Keratinocyte (primary cell): Measurements from ENCODE around the gene ALG12. TPM values are rescaled to one million over a fixed set of nuclear protein-coding genes. Genes with fewer than 3 reads are reported as not detected.

ENCODE experiments used
- DNase-seq: peaks from one replicate; pipeline ENCODE4 v3.0.0-alpha.2; 2011; ENCODE audit warnings: low read depth, missing footprints, low spot score
- FAIRE-seq: peaks from 2 replicates; lab custom pipeline; 2011; peaks lifted over from hg19 to GRCh38; lab: Jason Lieb, UNC
- H2AFZ ChIP-seq: 2 replicates; pipeline ENCODE4 v1.6.0; 2012; ENCODE audit warnings: low read length, control low read depth, inconsistent platforms; ENCODE audit not compliant: control insufficient read depth
- H3K27ac ChIP-seq: 2 replicates; pipeline ENCODE4 v1.5.1; 2011; ENCODE audit warnings: low read length; ENCODE audit not compliant: control insufficient read depth, insufficient read depth
- H3K27me3 ChIP-seq: 3 replicates; pipeline ENCODE4 v1.6.0; 2011; ENCODE audit warnings: low read length; ENCODE audit not compliant: control insufficient read depth, insufficient read depth; ENCODE audit errors: extremely low read depth
- H3K36me3 ChIP-seq, 2 experiments: 2 replicates in 1 of 2; 3 replicates in 1 of 2; pipeline ENCODE4 v1.5.1; 2011; ENCODE audit warnings: low read length in 2 of 2, mild to moderate bottlenecking in 1 of 2; ENCODE audit not compliant: control insufficient read depth in 2 of 2, insufficient read depth in 2 of 2; ENCODE audit errors: extremely low read depth in 1 of 2
- H3K4me1 ChIP-seq: 3 replicates; pipeline ENCODE4 v1.5.1; 2011; ENCODE audit warnings: low read length; ENCODE audit not compliant: control insufficient read depth, insufficient read depth; ENCODE audit errors: extremely low read depth
- H3K4me2 ChIP-seq: 3 replicates; pipeline ENCODE4 v1.6.0; 2011; ENCODE audit warnings: low read depth, low read length; ENCODE audit not compliant: control insufficient read depth, insufficient read depth; ENCODE audit errors: extremely low read depth
- H3K4me3 ChIP-seq, 3 experiments: fragments of 200-600 bp in 1 of 3; sonication (generic) in 1 of 3; 2 replicates in 2 of 3; 3 replicates in 1 of 3; pipeline ENCODE4 v1.5.1; 2011 to 2016; ENCODE audit warnings: low read length in 3 of 3, mild to moderate bottlenecking in 3 of 3, control low read depth in 2 of 3, inconsistent platforms in 1 of 3, low read depth in 1 of 3, mixed read lengths in 1 of 3, mixed run types in 1 of 3, moderate library complexity in 1 of 3; ENCODE audit not compliant: control insufficient read depth in 2 of 3, insufficient read depth in 2 of 3; ENCODE audit errors: extremely low read depth in 1 of 3
- H3K79me2 ChIP-seq: 2 replicates; pipeline ENCODE4 v1.6.0; 2012; ENCODE audit warnings: low read length; ENCODE audit not compliant: control insufficient read depth, insufficient read depth
- H3K9ac ChIP-seq: 3 replicates; pipeline ENCODE4 v1.6.0; 2011; ENCODE audit warnings: low read length; ENCODE audit not compliant: control insufficient read depth, insufficient read depth; ENCODE audit errors: extremely low read depth
- H3K9me1 ChIP-seq: 3 replicates; pipeline ENCODE4 v1.6.0; 2011; ENCODE audit warnings: low read length; ENCODE audit not compliant: control insufficient read depth, insufficient read depth; ENCODE audit errors: extremely low read depth
- H3K9me3 ChIP-seq: 2 replicates; pipeline ENCODE4 v1.5.1; 2012; ENCODE audit warnings: low read depth, low read length; ENCODE audit not compliant: control insufficient read depth
- H4K20me1 ChIP-seq: 3 replicates; pipeline ENCODE4 v1.6.0; 2011; ENCODE audit warnings: low read length; ENCODE audit not compliant: control insufficient read depth, insufficient read depth; ENCODE audit errors: extremely low read depth
- CTCF ChIP-seq, 3 experiments: IDR thresholded peaks in 1 of 3; conservative IDR thresholded peaks in 1 of 3; optimal IDR thresholded peaks in 1 of 3; 2 replicates in 2 of 3; 3 replicates in 1 of 3; pipeline versions ENCODE3 to v1.5.1; 2011; ENCODE audit warnings: low read length in 3 of 3, mild to moderate bottlenecking in 3 of 3, moderate library complexity in 2 of 3, control low read depth in 1 of 3, inconsistent platforms in 1 of 3; ENCODE audit not compliant: insufficient read depth in 2 of 3; ENCODE audit errors: extremely low read depth in 1 of 3
- EZH2 ChIP-seq: IDR thresholded peaks from one replicate; pipeline ENCODE4 v1.6.1; 2012; ENCODE audit warnings: inconsistent platforms, mild to moderate bottlenecking, low read length, moderate library complexity
- dilution Hi-C: fragments of 300-500 bp; cut with MboI; formaldehyde crosslinking; loops from one replicate; pipeline ENCODE4 v1.7.0; 2020; ENCODE audit warnings: low sequenced_read_pairs; ENCODE audit not compliant: extremely low pct_ligation_motif_present
- polyA plus RNA-seq, 5 experiments: library from polyadenylated mRNA; depleted of rRNA in 3 of 5; stranded (reverse) in 3 of 5; stranded (forward) in 1 of 5; unstranded in 1 of 5; fragments of >200 nt; gene quantifications; 1 replicate in 1 of 5; 2 replicates in 3 of 5; 3 replicates in 1 of 5; pipeline versions ENCODE4 v1.2.1 to v1.2.3, GENCODE V29; 2011 to 2012; ENCODE audit warnings: missing spikeins in 2 of 5, low read depth in 1 of 5, low replicate concordance in 1 of 5

The ALG12 gene
- polyA plus RNA-seq, 1 donor (not counting 4 experiments of a cell fraction or from before 2014, with no cell fraction given): 6.3 TPM

- Histone ChIP-seq H3K4me1 (peaks cover 10% of the 10 kb centered on the region), H3K36me3 (peaks cover 8 to 26% of the 10 kb centered on the region in 2 experiments), H3K27me3 (no peaks in the 10 kb centered on the region), H3K9me3 (no peaks in the 10 kb centered on the region), H3K79me2 (peaks cover 12% of the 10 kb centered on the region), H3K9ac (no peak overlapping the region), H3K4me3 (peak overlapping the region; percentile 78 to 87 (median 83)), H4K20me1 (no peaks in the 10 kb centered on the region), H3K27ac (no peak overlapping the region), H3K9me1 (no peaks in the 10 kb centered on the region), H3K4me2 (peak overlapping the region; percentile 83), H2AFZ (no peak overlapping the region)
- FAIRE-seq (no peak), DNase-seq (no peak)
- TF ChIP-seq EZH2 (no peak), CTCF (optimal IDR thresholded peaks at IDR 0.05 in 1 of 3, IDR thresholded peaks at IDR 0.05 in 1 of 3, conservative IDR thresholded peaks at IDR 0.05 in 1 of 3; ENCODE audit: extremely low read depth in 1 of 3, insufficient read depth in 2 of 3, low read length in 3 of 3) (no peak)
- dilution Hi-C loops: no loop called here
Measured at GRCh38 chr22:49916831-49917230, 1.4 kb downstream of the ALG12 start.

GRCh38 chr22:49915610-49916009 is 2.6 kb downstream of the ALG12 start:
- H3K9me3 ChIP-seq: no peaks in the 10 kb centered on the region
- peaks cover 6 to 17% of the 10 kb centered on the region in 2 experiments for H3K36me3 ChIP-seq
- H2AFZ ChIP-seq: no peak overlapping the region
- TF ChIP-seq EZH2 (no peak), CTCF (optimal IDR thresholded peaks at IDR 0.05 in 1 of 3, IDR thresholded peaks at IDR 0.05 in 1 of 3, conservative IDR thresholded peaks at IDR 0.05 in 1 of 3; ENCODE audit: extremely low read depth in 1 of 3, insufficient read depth in 2 of 3, low read length in 3 of 3) (no peak)
- dilution Hi-C loops: no loop called here
- no peak for DNase-seq
- no peaks in the 10 kb centered on the region for H4K20me1 ChIP-seq
- H3K4me1 ChIP-seq: peaks cover 10% of the 10 kb centered on the region
- H3K9me1 ChIP-seq: no peaks in the 10 kb centered on the region
- no peaks in the 10 kb centered on the region for H3K27me3 ChIP-seq
- FAIRE-seq: no peak
- H3K9ac ChIP-seq: no peak overlapping the region
- H3K27ac ChIP-seq: no peak overlapping the region
- no peak overlapping the region for H3K4me3 ChIP-seq
- peaks cover 12% of the 10 kb centered on the region for H3K79me2 ChIP-seq
- H3K4me2 ChIP-seq: no peak overlapping the region
